PC-9 (cell line): ENCODE measurements around the gene PKNOX1.
"Not testable (repeated sequence)": the region's sequence is repeated elsewhere in the genome, so short reads cannot be mapped to it uniquely, and the experiment has no call there.

Source experiments
- CTCF ChIP-seq: fragments of 200-600 bp; sonication (generic); conservative IDR thresholded peaks from 2 replicates; pipeline ENCODE4 v1.6.1; 2017; ENCODE audit warnings: mixed run types, antibody characterized with exemption, mild to moderate bottlenecking, moderate library complexity
- EZH2 ChIP-seq: fragments of 200-600 bp; sonication (generic); IDR thresholded peaks from 2 replicates; pipeline ENCODE4 v1.8.0; 2017; ENCODE audit warnings: antibody characterized with exemption, low read depth

- TF ChIP-seq CTCF, EZH2: not testable (repeated sequence)
These were observed 78.8 kb downstream of the PKNOX1 start for GRCh38 chr21:43053112-43053511.
